ENCODE results near the gene CPPED1.

Gene CPPED1

DNA sequence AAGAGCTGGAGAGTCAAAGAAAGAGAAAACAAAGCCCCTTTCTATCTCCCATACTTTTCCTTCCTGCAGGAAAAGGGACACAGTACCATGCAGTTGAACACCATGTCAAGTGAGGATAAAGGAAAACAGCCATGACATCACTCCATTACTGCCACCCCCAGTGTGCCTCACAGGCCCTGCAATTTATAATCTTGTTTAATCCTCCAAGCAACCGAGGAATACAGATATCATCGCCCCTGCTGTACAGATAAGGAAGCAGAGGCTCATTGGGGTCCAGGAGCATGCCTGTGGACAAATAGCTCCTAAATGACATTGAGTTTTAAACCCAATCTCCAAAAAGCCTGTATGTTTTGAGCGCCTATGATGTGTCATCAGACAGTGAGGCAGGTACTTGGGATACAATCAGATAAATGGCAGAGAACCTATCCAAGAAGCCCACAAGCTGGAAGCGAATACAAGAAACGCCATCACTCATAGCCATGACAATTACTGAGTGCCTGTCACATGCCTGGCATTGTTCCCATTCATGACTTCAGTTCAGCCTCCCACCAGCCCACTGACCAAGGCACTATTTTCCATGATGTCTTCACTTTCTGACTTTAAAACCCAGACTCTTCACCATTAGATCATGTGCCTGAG, 45.5 kb downstream of the CPPED1 start:
- H3K4me3 ChIP-seq (ENCODE audit: low read depth, low read length): no peak overlapping the region

DNA sequence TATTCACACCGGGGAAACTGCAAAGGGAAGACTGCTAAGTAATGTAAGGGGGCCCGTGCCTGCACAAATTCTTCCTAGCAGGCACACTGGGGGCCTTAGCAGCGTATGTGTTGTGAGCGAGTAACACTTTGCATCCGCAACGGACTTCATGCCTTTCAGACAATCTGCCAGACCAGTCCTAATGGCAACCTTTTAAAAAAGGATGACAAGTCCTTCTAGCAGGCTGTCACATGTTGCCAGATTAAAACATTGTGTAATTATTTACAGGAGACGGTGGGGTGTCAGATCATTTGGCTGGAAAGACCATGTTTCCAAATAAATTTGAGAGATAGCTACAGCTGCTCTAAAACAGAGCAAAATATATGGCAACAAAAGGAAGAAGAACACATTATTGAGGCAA, 46.1 kb downstream of the CPPED1 start:
- TF ChIP-seq, protein P1, sequence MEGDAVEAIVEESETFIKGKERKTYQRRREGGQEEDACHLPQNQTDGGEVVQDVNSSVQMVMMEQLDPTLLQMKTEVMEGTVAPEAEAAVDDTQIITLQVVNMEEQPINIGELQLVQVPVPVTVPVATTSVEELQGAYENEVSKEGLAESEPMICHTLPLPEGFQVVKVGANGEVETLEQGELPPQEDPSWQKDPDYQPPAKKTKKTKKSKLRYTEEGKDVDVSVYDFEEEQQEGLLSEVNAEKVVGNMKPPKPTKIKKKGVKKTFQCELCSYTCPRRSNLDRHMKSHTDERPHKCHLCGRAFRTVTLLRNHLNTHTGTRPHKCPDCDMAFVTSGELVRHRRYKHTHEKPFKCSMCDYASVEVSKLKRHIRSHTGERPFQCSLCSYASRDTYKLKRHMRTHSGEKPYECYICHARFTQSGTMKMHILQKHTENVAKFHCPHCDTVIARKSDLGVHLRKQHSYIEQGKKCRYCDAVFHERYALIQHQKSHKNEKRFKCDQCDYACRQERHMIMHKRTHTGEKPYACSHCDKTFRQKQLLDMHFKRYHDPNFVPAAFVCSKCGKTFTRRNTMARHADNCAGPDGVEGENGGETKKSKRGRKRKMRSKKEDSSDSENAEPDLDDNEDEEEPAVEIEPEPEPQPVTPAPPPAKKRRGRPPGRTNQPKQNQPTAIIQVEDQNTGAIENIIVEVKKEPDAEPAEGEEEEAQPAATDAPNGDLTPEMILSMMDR (IDR thresholded peaks at IDR 0.05; ENCODE audit: insufficient read depth, low read depth, low read length, missing control alignments): no peak
- DNase-seq (ENCODE audit: low read depth): no peak
- H3K4me3 ChIP-seq (ENCODE audit: low read depth, low read length): no peak overlapping the region

More for the DNA sequence above, 45.5 kb downstream of the CPPED1 start:
- DNase-seq (ENCODE audit: low read depth): no peak
- TF ChIP-seq, protein P1 (IDR thresholded peaks at IDR 0.05; ENCODE audit: insufficient read depth, low read depth, low read length, missing control alignments): no peak

DNA sequence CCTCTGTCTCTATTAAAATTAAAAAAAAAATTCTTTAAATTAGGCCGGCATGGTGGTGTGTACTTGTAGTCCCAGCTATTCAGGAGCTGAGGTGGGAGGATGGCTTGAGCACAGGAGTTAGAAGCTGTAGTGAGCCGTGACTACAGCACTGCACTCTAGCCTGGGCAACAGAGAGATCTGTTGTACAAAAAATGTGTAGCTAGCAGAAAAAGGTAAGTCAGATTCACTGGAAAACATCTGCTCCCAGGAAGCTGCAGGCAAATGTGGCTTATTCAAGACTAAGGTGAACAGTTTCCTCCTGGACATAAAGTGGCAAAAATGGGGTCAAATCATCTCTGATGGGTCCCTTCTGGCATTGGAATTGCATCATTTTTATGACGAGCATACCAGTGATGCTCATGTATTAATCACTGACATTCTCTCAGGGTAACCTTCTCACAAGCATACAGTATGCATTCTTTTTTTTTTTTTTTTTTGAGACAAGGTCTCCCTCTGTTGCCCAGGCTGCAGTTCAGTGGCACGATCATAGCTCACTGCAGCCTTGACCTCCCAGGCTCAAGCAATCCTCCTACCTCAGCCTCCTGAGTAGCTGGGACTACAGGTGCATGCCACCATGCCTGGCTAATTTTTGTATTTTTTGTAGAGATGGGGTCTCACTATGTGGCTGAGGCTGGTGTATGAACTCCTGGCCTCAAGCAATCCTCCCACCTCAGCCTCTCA, 48.7 kb downstream of the CPPED1 start:
- no peak for DNase-seq (ENCODE audit: low read depth)
- TF ChIP-seq, protein P1 (IDR thresholded peaks at IDR 0.05; ENCODE audit: insufficient read depth, low read depth, low read length, missing control alignments): no peak
- H3K4me3 ChIP-seq (ENCODE audit: low read depth, low read length): no peak overlapping the region

DNA sequence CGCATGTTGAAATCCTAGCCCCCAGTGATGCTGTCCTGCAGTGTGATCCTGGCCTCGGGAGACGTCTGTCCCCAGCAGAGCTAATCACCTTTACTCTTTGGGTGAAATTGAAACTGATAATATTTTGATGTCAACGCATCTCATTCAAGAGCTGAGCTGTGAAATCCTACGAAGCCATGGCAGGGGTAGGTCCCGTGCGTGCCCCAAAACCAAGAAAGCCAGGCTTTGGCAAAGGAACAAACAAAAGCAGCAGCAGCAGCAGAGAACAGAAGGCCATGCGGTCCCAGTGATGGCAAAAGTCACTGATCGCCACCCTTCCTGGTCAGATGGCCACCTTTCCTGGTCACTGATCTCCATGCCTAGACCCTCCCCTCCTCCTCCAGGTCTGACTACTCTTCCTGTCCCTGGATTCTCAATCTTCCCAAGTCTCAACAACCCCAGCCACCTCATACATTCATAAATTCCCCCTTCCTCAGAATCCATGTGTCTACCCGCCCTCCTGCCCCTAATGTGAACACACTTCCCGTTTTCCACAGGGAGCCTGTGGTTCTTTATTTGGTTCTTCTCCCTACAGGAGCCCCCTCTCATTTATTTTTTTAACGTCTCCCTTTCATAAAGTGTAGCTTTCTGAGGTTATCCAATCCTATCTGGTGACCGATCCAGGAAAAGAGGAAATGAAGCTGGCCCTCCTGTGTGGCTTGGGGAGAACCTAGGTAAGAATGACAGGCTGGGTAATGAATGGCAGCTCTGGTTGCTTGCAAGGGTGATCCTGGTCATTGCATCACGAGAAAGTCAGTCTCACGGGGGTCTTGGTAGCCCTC, 50.3 kb downstream of the CPPED1 start:
- TF ChIP-seq, protein P1 (IDR thresholded peaks at IDR 0.05; ENCODE audit: insufficient read depth, low read depth, low read length, missing control alignments): no peak
- no peak overlapping the region for H3K4me3 ChIP-seq (ENCODE audit: low read depth, low read length)
- DNase-seq (ENCODE audit: low read depth): no peak

DNA sequence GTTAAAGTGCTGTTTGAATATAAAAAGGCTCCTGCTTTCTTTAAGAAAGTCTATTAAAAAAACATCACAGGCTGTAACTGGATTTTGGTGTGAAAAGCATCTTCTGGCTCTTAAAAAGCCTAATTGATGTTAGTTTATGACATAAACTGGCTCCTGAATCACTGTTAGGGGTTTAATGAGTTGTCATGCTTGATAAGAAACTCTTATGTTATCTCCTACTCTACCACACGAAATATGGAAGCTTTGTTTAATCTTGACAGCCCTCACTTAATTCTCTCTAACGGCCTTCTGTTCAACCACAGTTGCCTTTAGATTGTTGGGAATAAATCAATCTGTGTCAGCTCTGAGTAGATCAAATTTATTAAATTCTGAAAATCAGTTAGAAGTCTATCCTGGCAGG, 51.5 kb downstream of the CPPED1 start:
- TF ChIP-seq, protein P1 (IDR thresholded peaks at IDR 0.05; ENCODE audit: insufficient read depth, low read depth, low read length, missing control alignments): no peak
- DNase-seq (ENCODE audit: low read depth): no peak
- H3K4me3 ChIP-seq (ENCODE audit: low read depth, low read length): no peak overlapping the region

DNA sequence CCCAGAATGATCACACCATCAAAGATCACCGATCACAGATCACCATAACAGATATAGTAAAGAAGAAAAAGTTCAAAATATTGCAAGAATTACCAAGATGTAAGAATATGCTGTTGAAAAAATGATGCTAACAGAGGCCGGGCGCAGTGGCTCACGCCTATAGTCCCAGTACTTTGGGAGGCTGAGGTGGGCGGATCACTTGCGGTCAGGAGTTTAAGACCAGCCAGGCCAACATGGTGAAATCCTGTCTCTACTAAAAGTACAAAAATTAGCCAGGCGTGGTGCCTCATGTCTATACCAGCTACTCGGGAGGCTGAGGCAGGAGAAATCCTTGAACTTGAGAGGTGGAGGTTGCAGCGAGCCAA, 53.2 kb downstream of the CPPED1 start:
- no peak overlapping the region for H3K4me3 ChIP-seq (ENCODE audit: low read depth, low read length)
- TF ChIP-seq, protein P1 (IDR thresholded peaks at IDR 0.05; ENCODE audit: insufficient read depth, low read depth, low read length, missing control alignments): no peak
- DNase-seq (ENCODE audit: low read depth): peak; percentile 48
